Uterus (tissue), 4 donors: ENCODE results near the gene MADD. TPM values are rescaled to one million over a fixed set of nuclear protein-coding genes. Genes with fewer than 3 reads are reported as not detected.

Experiments used
- DNase-seq, 2 donors: peaks; one replicate each; pipeline ENCODE4 v3.0.0-alpha.2; 2019 to 2020
- H3K27ac ChIP-seq, 2 donors: fragments of 200-600 bp; sonication (generic); 1 replicate in 1 of 2; 2 replicates in 1 of 2; pipeline ENCODE4 v1.5.1; 2016 to 2018
- H3K27me3 ChIP-seq, 2 donors: fragments of 200-600 bp; sonication (generic); one replicate each; pipeline ENCODE4 v1.5.1; 2018 to 2019; ENCODE audit warnings: control low read depth in 1 of 2
- H3K36me3 ChIP-seq, 2 donors: fragments of 200-600 bp; sonication (generic); one replicate each; pipeline ENCODE4 v1.5.1; 2019; ENCODE audit warnings: control low read depth in 1 of 2
- H3K4me1 ChIP-seq, 2 donors: fragments of 200-600 bp; sonication (generic); one replicate each; pipeline ENCODE4 v1.5.1; 2018 to 2019; ENCODE audit warnings: control low read depth in 1 of 2
- H3K4me3 ChIP-seq, 2 donors: fragments of 200-600 bp; sonication (generic); 1 replicate in 1 of 2; 2 replicates in 1 of 2; pipeline ENCODE4 v1.5.1; 2018 to 2019; ENCODE audit warnings: mild to moderate bottlenecking in 1 of 2
- H3K9me3 ChIP-seq, 2 donors: fragments of 200-600 bp; sonication (generic); one replicate each; pipeline ENCODE4 v1.5.1; 2019; ENCODE audit warnings: control low read depth in 1 of 2
- CTCF ChIP-seq, 4 experiments: fragments of 200-600 bp in 2 of 4; fragments of 450-650 bp in 2 of 4; sonication (generic) in 2 of 4; IDR thresholded peaks; one replicate each; pipeline ENCODE4 v1.5.1; 2016 to 2019; ENCODE audit warnings: antibody characterized with exemption in 4 of 4, mild to moderate bottlenecking in 2 of 4, moderate library complexity in 1 of 4
- POLR2A ChIP-seq, 2 donors: fragments of 450-650 bp; IDR thresholded peaks; one replicate each; pipeline ENCODE4 v1.6.1; 2016; ENCODE audit warnings: antibody characterized with exemption in 2 of 2, mild to moderate bottlenecking in 1 of 2, moderate library complexity in 1 of 2
- intact Hi-C: fragments of 100-400 bp; cut with DNase I; formaldehyde crosslinking; loops from one replicate; pipeline ENCODE4 v1.15.1; 2023; ENCODE audit warnings: low total_unique reads
- total RNA-seq, 4 donors: library from RNA; depleted of rRNA in 3 of 4; stranded (reverse); fragments of >200 nt in 3 of 4; gene quantifications; one replicate each; pipeline versions ENCODE4 v1.1.0 to v1.2.4, GENCODE V29; 2014 to 2023
- donor health status: DM: yes; HTN: yes; CAD: no.

The MADD gene
- total RNA-seq, 4 donors from 2014 or later: 26.8 to 234 (median 47.2) TPM

GRCh38 chr11:47329987-47330931 lies 60.3 kb downstream of the MADD start:
- intact Hi-C loops: no loop called here
- Histone ChIP-seq H3K27ac (no peak overlapping the region), H3K4me1 (no peaks in the 10 kb centered on the region), H3K27me3 (no peaks in the 10 kb centered on the region), H3K9me3 (no peaks in the 10 kb centered on the region), H3K36me3 (no peaks in the 10 kb centered on the region), H3K4me3 (no peak overlapping the region)
- TF ChIP-seq CTCF (IDR thresholded peaks at IDR 0.05): no peak
- DNase-seq: no peak

- Histone ChIP-seq H3K4me1 (no peaks in the 10 kb centered on the region), H3K27me3 (no peaks in the 10 kb centered on the region), H3K4me3 (no peak overlapping the region), H3K36me3 (no peaks in the 10 kb centered on the region), H3K27ac (no peak overlapping the region), H3K9me3 (no peaks in the 10 kb centered on the region)
- intact Hi-C loops: no loop called here
- no peak for DNase-seq
- TF ChIP-seq CTCF (IDR thresholded peaks at IDR 0.05) (no peak), POLR2A (IDR thresholded peaks at IDR 0.05) (no peak)
Measured at GRCh38 chr11:47331454-47332302, 61.7 kb downstream of the MADD start.

- Histone ChIP-seq H3K36me3 (no peaks in the 10 kb centered on the region), H3K4me1 (no peaks in the 10 kb centered on the region), H3K27me3 (no peaks in the 10 kb centered on the region), H3K9me3 (no peaks in the 10 kb centered on the region), H3K4me3 (no peak overlapping the region), H3K27ac (no peak overlapping the region)
- intact Hi-C loops: no loop called here
- no peak for TF ChIP-seq CTCF (IDR thresholded peaks at IDR 0.05)
- no peak for TF ChIP-seq POLR2A (IDR thresholded peaks at IDR 0.05)
- no peak for DNase-seq
Measured at GRCh38 chr11:47332303-47332711, 62.4 kb downstream of the MADD start.

- Histone ChIP-seq H3K4me1 (no peaks in the 10 kb centered on the region), H3K27ac (no peak overlapping the region), H3K4me3 (no peak overlapping the region), H3K27me3 (no peaks in the 10 kb centered on the region), H3K9me3 (no peaks in the 10 kb centered on the region), H3K36me3 (no peaks in the 10 kb centered on the region)
- no peak for DNase-seq
- intact Hi-C loops: no loop called here
- TF ChIP-seq CTCF (IDR thresholded peaks at IDR 0.05) (no peak), POLR2A (IDR thresholded peaks at IDR 0.05) (no peak)
Measured at GRCh38 chr11:47332791-47333525, 63.0 kb downstream of the MADD start.
